A549 (cell line): ENCODE measurements around the gene ITGA2B. TPM values are rescaled to one million over a fixed set of nuclear protein-coding genes. Genes with fewer than 3 reads are reported as not detected.

Source experiments
- ATAC-seq, 2 experiments: fragments of 200-7000 bp in 1 of 2; fragments of >200 bp in 1 of 2; cut with Nextera tagmentation in 1 of 2; cut with Tn5 transposase in 1 of 2; 3 replicates each; pipeline versions ENCODE4 v1.8.0 to v1.9.1; 2018 to 2020; ENCODE audit warnings: mild to moderate bottlenecking in 1 of 2, moderate library complexity in 1 of 2
- CTCF ChIA-PET: fragments of 300-600 bp; sonication (Branson Sonifier 250); formaldehyde crosslinking; extraction: SDS; loops from one replicate; lab custom pipeline; 2021; ENCODE audit warnings: antibody characterized with exemption, inconsistent platforms; lab: Yijun Ruan, JAX
- POLR2A ChIA-PET: fragments of 350-600 bp; formaldehyde crosslinking; extraction: SDS; loops from one replicate; lab custom pipeline; 2021; ENCODE audit warnings: antibody characterized with exemption, inconsistent platforms; lab: Yijun Ruan, JAX
- DNase-seq, 2 experiments: peaks; one replicate each; pipeline versions ENCODE4 v3.0.0 to v3.0.0-alpha.2; 2011 to 2016; ENCODE audit warnings: low read depth in 1 of 2, low spot score in 1 of 2
- FAIRE-seq: peaks from 2 replicates; lab custom pipeline; 2011; peaks lifted over from hg19 to GRCh38; lab: Jason Lieb, UNC
- H3K27ac ChIP-seq, 2 experiments: fragments of >200 bp; sonication (Bioruptor Twin); formaldehyde crosslinking; 3 replicates each; pipeline ENCODE4 v1.5.1; 2016 to 2017
- H3K4me1 ChIP-seq: fragments of >200 bp; sonication (Bioruptor Twin); formaldehyde crosslinking; 3 replicates; pipeline ENCODE4 v1.6.1; 2016
- H3K4me2 ChIP-seq: fragments of >200 bp; sonication (Bioruptor Twin); formaldehyde crosslinking; 3 replicates; pipeline ENCODE4 v1.6.1; 2016
- H3K4me3 ChIP-seq: fragments of >200 bp; sonication (Bioruptor Twin); formaldehyde crosslinking; 3 replicates; pipeline ENCODE4 v1.5.1; 2016
- H3K9me3 ChIP-seq: fragments of >200 bp; sonication (Bioruptor Twin); formaldehyde crosslinking; 3 replicates; pipeline ENCODE4 v1.6.1; 2016
- BHLHE40 ChIP-seq: IDR thresholded peaks from 2 replicates; pipeline ENCODE4 v1.6.1; 2012; ENCODE audit warnings: low read depth, low read length, inconsistent platforms
- CHD4 ChIP-seq: fragments of 200-600 bp; sonication (generic); IDR thresholded peaks from 2 replicates; pipeline ENCODE4 v1.6.1; 2016; ENCODE audit warnings: antibody characterized with exemption, mild to moderate bottlenecking, borderline replicate concordance
- EHMT2 ChIP-seq: fragments of 200-600 bp; sonication (generic); IDR thresholded peaks from 2 replicates; pipeline ENCODE4 v1.6.1; 2016; ENCODE audit warnings: antibody characterized with exemption, low read depth, mild to moderate bottlenecking, moderate library complexity
- FOXS1 ChIP-seq: fragments of 250-450 bp; sonication (Bioruptor Pico); IDR thresholded peaks from 2 replicates; pipeline ENCODE4 v1.5.0; 2020; ENCODE audit warnings: mild to moderate bottlenecking, moderate library complexity
- GATA3 ChIP-seq: IDR thresholded peaks from 2 replicates; pipeline ENCODE4 v1.6.1; 2012; ENCODE audit warnings: borderline replicate concordance
- HDAC2 ChIP-seq: fragments of 200-600 bp; sonication (generic); IDR thresholded peaks from 2 replicates; pipeline ENCODE4 v1.6.1; 2016
- JUN ChIP-seq, 2 experiments: fragments of >200 bp; sonication (Bioruptor Twin); formaldehyde crosslinking; IDR thresholded peaks; 2 replicates in 1 of 2; 3 replicates in 1 of 2; pipeline ENCODE4 v1.6.1; 2016 to 2017
- KDM5A ChIP-seq: fragments of 200-600 bp; sonication (generic); IDR thresholded peaks from 2 replicates; pipeline ENCODE4 v1.6.1; 2016; ENCODE audit warnings: antibody characterized with exemption, mild to moderate bottlenecking
- MAFK ChIP-seq: fragments of 450-650 bp; IDR thresholded peaks from 2 replicates; pipeline ENCODE4 v1.6.1; 2014; ENCODE audit not compliant: partially characterized antibody
- MAZ ChIP-seq: fragments of 150-350 bp; IDR thresholded peaks from 2 replicates; pipeline ENCODE4 v1.6.1; 2014; ENCODE audit warnings: antibody characterized with exemption, low read depth, low read length, borderline replicate concordance
- RCOR1 ChIP-seq: fragments of 150-350 bp; IDR thresholded peaks from 2 replicates; pipeline ENCODE4 v1.6.1; 2014; ENCODE audit warnings: antibody characterized with exemption, low read length, low read depth
- SREBF2 ChIP-seq: fragments of 450-650 bp; IDR thresholded peaks from 2 replicates; pipeline ENCODE4 v1.6.1; 2014; ENCODE audit warnings: mild to moderate bottlenecking, moderate library complexity
- TP53 ChIP-seq: fragments of 250-450 bp; sonication (Bioruptor Pico); IDR thresholded peaks from 2 replicates; pipeline ENCODE4 v1.5.0; 2021; ENCODE audit warnings: mild to moderate bottlenecking, moderate library complexity
- ZFP36 ChIP-seq: fragments of 450-650 bp; IDR thresholded peaks from 2 replicates; pipeline ENCODE4 v1.6.1; 2014; ENCODE audit warnings: borderline replicate concordance; ENCODE audit not compliant: partially characterized antibody
- ZNF302 ChIP-seq: fragments of 250-450 bp; sonication (Bioruptor Pico); IDR thresholded peaks from 2 replicates; pipeline ENCODE4 v1.9.0; 2021; ENCODE audit warnings: inconsistent platforms, mild to moderate bottlenecking, moderate library complexity
- WGBS: methylation state at CpG from one replicate; pipeline ENCODE4 v1.1.6; 2017; ENCODE audit errors: missing lambda C conversion rate; 5-methylcytosine and 5-hydroxymethylcytosine counted together
- polyA plus RNA-seq, 4 experiments: library from polyadenylated mRNA; depleted of rRNA in 3 of 4; stranded (reverse); fragments of >200 nt; fragmentation: RNase III in 1 of 4; extraction: RNeasy Plus Mini Kit Qiagen cat#74134 plus additional on column Dnase treatment in 1 of 4; gene quantifications; 2 replicates in 3 of 4; 3 replicates in 1 of 4; pipeline ENCODE4 v1.2.3, GENCODE V29; 2011 to 2017
- TF ChIP-seq, protein P1 (sequence below): fragments of >200 bp; sonication (Bioruptor Twin); formaldehyde crosslinking; IDR thresholded peaks from 3 replicates; pipeline ENCODE4 v1.5.1; 2016
- TF ChIP-seq, protein P2 (sequence below): fragments of 450-650 bp; IDR thresholded peaks from 2 replicates; pipeline ENCODE4 v1.6.1; 2014; ENCODE audit warnings: antibody characterized with exemption

ITGA2B gene
- polyA plus RNA-seq, 2 of the 4 experiments (the other 2 are of a cell fraction) = 1.3 to 4.1 TPM

DNA sequence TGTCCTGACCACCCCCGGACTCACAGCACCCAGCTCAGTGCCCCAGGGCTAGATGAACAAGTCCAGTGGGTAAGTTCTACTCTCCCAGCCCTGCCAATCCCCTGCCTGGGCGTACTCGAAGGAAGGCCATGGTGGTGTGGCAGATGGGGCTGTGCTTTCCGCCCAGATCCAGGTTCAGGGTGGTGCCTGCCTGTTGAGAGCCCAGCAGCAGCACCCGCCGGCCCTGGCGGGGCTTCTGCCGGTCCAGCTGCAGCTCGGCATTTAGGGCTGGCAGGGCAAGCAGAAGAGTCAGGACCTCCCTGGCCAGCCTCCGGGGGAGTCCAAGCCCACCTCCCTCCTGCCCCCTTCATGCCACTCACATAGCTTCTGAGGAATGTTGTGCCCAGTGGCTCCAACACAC is 9.6 kb downstream of the ITGA2B start:
- Histone ChIP-seq H3K9me3 (no peaks in the 10 kb centered on the region), H3K27ac (no peak overlapping the region), H3K4me2 (no peak overlapping the region), H3K4me3 (no peak overlapping the region), H3K4me1 (no peaks in the 10 kb centered on the region)
- WGBS = 75% methylated on average over 7 of the region's 10 CpGs
- ChIA-PET CTCF (interaction anchor here (1.0 to 13.4 kb wide), 9 partner anchors 9 to 143 kb away, joined by 3 to 140 read pairs (median 4); partner anchors contain the start of genes FAM171A2, GRN and ITGA2B), POLR2A (no interaction called here)
- DNase-seq (no peak), FAIRE-seq (no peak), ATAC-seq (no peak)
- TF ChIP-seq ZNF302 (CRISPR knock-in tag) (no peak), FOXS1 (CRISPR knock-in tag) (no peak), MAZ (no peak)
- TF ChIP-seq, protein P1, sequence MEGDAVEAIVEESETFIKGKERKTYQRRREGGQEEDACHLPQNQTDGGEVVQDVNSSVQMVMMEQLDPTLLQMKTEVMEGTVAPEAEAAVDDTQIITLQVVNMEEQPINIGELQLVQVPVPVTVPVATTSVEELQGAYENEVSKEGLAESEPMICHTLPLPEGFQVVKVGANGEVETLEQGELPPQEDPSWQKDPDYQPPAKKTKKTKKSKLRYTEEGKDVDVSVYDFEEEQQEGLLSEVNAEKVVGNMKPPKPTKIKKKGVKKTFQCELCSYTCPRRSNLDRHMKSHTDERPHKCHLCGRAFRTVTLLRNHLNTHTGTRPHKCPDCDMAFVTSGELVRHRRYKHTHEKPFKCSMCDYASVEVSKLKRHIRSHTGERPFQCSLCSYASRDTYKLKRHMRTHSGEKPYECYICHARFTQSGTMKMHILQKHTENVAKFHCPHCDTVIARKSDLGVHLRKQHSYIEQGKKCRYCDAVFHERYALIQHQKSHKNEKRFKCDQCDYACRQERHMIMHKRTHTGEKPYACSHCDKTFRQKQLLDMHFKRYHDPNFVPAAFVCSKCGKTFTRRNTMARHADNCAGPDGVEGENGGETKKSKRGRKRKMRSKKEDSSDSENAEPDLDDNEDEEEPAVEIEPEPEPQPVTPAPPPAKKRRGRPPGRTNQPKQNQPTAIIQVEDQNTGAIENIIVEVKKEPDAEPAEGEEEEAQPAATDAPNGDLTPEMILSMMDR = no peak

DNA sequence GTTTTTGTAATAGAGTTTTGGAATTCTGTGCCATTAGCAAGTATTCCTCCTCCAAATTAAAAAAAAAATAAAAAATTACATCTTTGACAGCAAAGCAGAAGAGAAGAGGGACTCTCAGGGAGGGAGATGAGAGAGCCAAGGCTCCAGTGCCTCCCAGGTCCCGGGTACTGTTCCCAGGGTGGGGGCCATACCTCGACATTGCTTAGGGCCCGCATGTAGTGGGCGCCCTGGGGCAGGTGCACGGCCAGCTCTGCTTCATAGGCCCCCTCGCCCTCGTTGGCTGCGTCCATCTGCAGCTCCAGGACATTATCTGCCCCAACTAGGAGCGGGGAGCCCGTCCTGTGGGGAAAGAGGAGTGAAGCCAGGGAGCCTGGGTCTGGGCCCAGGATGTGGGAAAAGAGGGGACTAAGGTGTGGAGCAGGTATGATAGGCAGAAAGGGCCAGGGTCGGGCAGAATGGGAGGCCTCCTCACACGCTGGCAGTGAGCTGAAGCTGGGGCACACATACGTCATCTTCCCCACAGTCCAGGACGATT is 11.2 kb downstream of the ITGA2B start:
- no peak overlapping the region for H3K27ac ChIP-seq
- no peaks in the 10 kb centered on the region for H3K4me1 ChIP-seq
- FAIRE-seq (no peak), ATAC-seq (no peak), DNase-seq (no peak)
- H3K4me2 ChIP-seq = no peak overlapping the region
- WGBS = 70% methylated on average over 14 of the region's 14 CpGs
- no peak for TF ChIP-seq BHLHE40
- TF ChIP-seq CHD4 = no peak
- TF ChIP-seq TP53 = no peak
- H3K9me3 ChIP-seq = no peaks in the 10 kb centered on the region
- ChIA-PET CTCF (interaction anchor here (1.5 to 13.4 kb wide), 5 partner anchors 8 to 28 kb away, joined by 3 to 140 read pairs (median 8); partner anchors contain the start of gene FAM171A2), POLR2A (interaction anchor here (0.5 kb wide), 1 partner anchor 179 kb away, joined by 4 read pairs; the partner anchor contains the start of gene ATXN7L3)
- no peak overlapping the region for H3K4me3 ChIP-seq

DNA sequence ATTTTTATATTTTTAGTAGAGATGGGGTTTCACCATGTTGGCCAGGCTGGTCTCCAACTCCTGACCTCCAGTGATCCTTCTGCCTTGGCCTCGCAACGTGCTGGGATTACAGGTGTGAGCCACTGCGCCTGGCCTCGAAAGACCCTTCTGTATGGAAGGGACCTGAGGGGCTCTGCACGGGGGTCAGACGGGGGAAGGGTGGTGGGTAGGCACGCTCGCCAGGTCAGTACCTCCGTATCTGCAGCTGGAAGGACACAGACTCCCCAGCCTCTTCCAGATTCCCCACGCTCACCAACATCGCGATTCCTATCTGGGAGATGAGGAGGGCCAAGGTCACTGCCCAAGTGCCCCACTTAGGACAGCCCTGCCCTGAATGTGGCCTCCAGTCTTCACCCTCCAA is 12.7 kb downstream of the ITGA2B start:
- FAIRE-seq (no peak), ATAC-seq (no peak), DNase-seq (no peak)
- CTCF ChIA-PET = interaction anchor here (1.3 to 13.4 kb wide), 13 partner anchors 9 to 296 kb away, joined by 3 to 140 read pairs (median 9); partner anchors contain the start of gene FAM171A2
- H3K4me1 ChIP-seq = no peaks in the 10 kb centered on the region
- TF ChIP-seq ZNF302 (CRISPR knock-in tag) (no peak), ZFP36 (no peak), JUN (IDR thresholded peaks at IDR 0.05) (no peak), GATA3 (no peak), RCOR1 (no peak), SREBF2 (no peak), KDM5A (no peak), EHMT2 (no peak), MAFK (no peak), HDAC2 (no peak)
- TF ChIP-seq, protein P2, sequence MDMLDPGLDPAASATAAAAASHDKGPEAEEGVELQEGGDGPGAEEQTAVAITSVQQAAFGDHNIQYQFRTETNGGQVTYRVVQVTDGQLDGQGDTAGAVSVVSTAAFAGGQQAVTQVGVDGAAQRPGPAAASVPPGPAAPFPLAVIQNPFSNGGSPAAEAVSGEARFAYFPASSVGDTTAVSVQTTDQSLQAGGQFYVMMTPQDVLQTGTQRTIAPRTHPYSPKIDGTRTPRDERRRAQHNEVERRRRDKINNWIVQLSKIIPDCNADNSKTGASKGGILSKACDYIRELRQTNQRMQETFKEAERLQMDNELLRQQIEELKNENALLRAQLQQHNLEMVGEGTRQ = no peak
- TF ChIP-seq, protein P1 = no peak
- TF ChIP-seq, all 56 proteins: peak for 0
- WGBS = 82% methylated on average over 12 of the region's 12 CpGs
- POLR2A ChIA-PET = no interaction called here
- Histone ChIP-seq H3K4me3 (no peak overlapping the region), H3K9me3 (no peaks in the 10 kb centered on the region), H3K4me2 (no peak overlapping the region), H3K27ac (no peak overlapping the region)
